HG02678 (cell line): ENCODE data around the gene FAIM2.

ENCODE experiments used
- ATAC-seq: cut with Tn5 transposase; IDR thresholded peaks from one replicate; pipeline ENCODE4 v1.9.1; 2021; ENCODE audit warnings: mild to moderate bottlenecking, moderate library complexity; ENCODE audit not compliant: unreplicated experiment

FAIM2 gene

GRCh38 chr12:49903700-49904423 is at the start of gene FAIM2:
FAIM2 (minus strand) TSS chr12:49903900; CDS start chr12:49903792, 108 bp downstream.
- no peak for ATAC-seq

GRCh38 chr12:49953151-49953550 is 49.5 kb upstream of the FAIM2 start:
- ATAC-seq = no peak

- ATAC-seq = no peak
These were observed 48.8 kb upstream of the FAIM2 start for GRCh38 chr12:49952391-49953055.

GRCh38 chr12:49951411-49952240 is 47.9 kb upstream of the FAIM2 start:
- ATAC-seq = no peak

GRCh38 chr12:49950273-49951251 is 46.9 kb upstream of the FAIM2 start, which contains the start of gene AQP2:
AQP2 (plus strand) TSS chr12:49950737; CDS start chr12:49950831, 94 bp downstream.
- no peak for ATAC-seq

GRCh38 chr12:49949866-49950265 is 46.2 kb upstream of the FAIM2 start:
- ATAC-seq = no peak

GRCh38 chr12:49948866-49949845 is 45.5 kb upstream of the FAIM2 start:
- no peak for ATAC-seq

GRCh38 chr12:49947593-49948226 is 44.0 kb upstream of the FAIM2 start:
- no peak for ATAC-seq

GRCh38 chr12:49946497-49946896 is 42.8 kb upstream of the FAIM2 start:
- no peak for ATAC-seq

GRCh38 chr12:49946086-49946485 is 42.4 kb upstream of the FAIM2 start:
- ATAC-seq = no peak

- ATAC-seq = no peak
These were observed 41.8 kb upstream of the FAIM2 start for GRCh38 chr12:49945394-49946080.

GRCh38 chr12:49944718-49945117 is 41.0 kb upstream of the FAIM2 start:
- no peak for ATAC-seq

- ATAC-seq = no peak
These were observed 40.3 kb upstream of the FAIM2 start for GRCh38 chr12:49944046-49944445.

GRCh38 chr12:49943625-49943960 is 39.9 kb upstream of the FAIM2 start:
- no peak for ATAC-seq

- ATAC-seq = no peak
These were observed 39.4 kb upstream of the FAIM2 start for GRCh38 chr12:49942921-49943624.

- ATAC-seq = no peak
These were observed 38.8 kb upstream of the FAIM2 start for GRCh38 chr12:49942512-49942893.
